IgD-negative memory B cell (primary cell): ENCODE data around the gene NXPE2. TPM values are rescaled to one million over a fixed set of nuclear protein-coding genes. Genes with fewer than 3 reads are reported as not detected.

ENCODE experiments used
- H3K27ac Mint-ChIP-seq, 3 donors: one replicate each; pipeline ENCODE4 v1.8.0; 2020 to 2022; ENCODE audit warnings: mild to moderate bottlenecking in 3 of 3, mixed read lengths in 3 of 3, moderate library complexity in 1 of 3
- H3K27me3 Mint-ChIP-seq: one replicate; pipeline ENCODE4 v1.8.0; 2021; ENCODE audit warnings: mixed read lengths
- H3K36me3 Mint-ChIP-seq: one replicate; pipeline ENCODE4 v1.8.0; 2020; ENCODE audit warnings: mild to moderate bottlenecking, mixed read lengths
- H3K4me1 Mint-ChIP-seq, 3 donors: one replicate each; pipeline ENCODE4 v1.8.0; 2020 to 2022; ENCODE audit warnings: mixed read lengths in 3 of 3, mild to moderate bottlenecking in 1 of 3
- H3K4me3 Mint-ChIP-seq, 4 donors: one replicate each; pipeline ENCODE4 v1.8.0; 2020 to 2022; ENCODE audit warnings: mild to moderate bottlenecking in 4 of 4, mixed read lengths in 4 of 4, moderate library complexity in 3 of 4
- H3K9me3 Mint-ChIP-seq, 3 donors: one replicate each; pipeline ENCODE4 v1.8.0; 2020 to 2021; ENCODE audit warnings: mixed read lengths in 3 of 3, mild to moderate bottlenecking in 1 of 3
- polyA plus RNA-seq: library from polyadenylated mRNA; unstranded; fragments of 300-500 nt; fragmentation: Illumina TruSeq; gene quantifications from one replicate; pipeline ENCODE4 v1.2.3, GENCODE V29; 2021

The NXPE2 gene
- polyA plus RNA-seq, 1 donor from 2014 or later, result not detected

GRCh38 chr11:114709960-114710359 lies 31.6 kb downstream of the NXPE2 start:
- H3K27me3 Mint-ChIP-seq, result no peaks in the 10 kb centered on the region
- no peaks in the 10 kb centered on the region for H3K36me3 Mint-ChIP-seq
- H3K9me3 Mint-ChIP-seq, result peaks cover 0 to 20% (median 12%) of the 10 kb centered on the region in 3 donors

GRCh38 chr11:114713756-114714155 lies 35.4 kb downstream of the NXPE2 start:
- H3K4me3 Mint-ChIP-seq, result no peak overlapping the region
- H3K36me3 Mint-ChIP-seq, result no peaks in the 10 kb centered on the region
- H3K4me1 Mint-ChIP-seq, result no peaks in the 10 kb centered on the region
- H3K27me3 Mint-ChIP-seq, result no peaks in the 10 kb centered on the region
- H3K9me3 Mint-ChIP-seq, result peaks cover 0 to 20% (median 6%) of the 10 kb centered on the region in 3 donors
- H3K27ac Mint-ChIP-seq, result no peak overlapping the region

More at GRCh38 chr11:114709960-114710359, 31.6 kb downstream of the NXPE2 start:
- Mint-ChIP-seq H3K27ac (no peak overlapping the region), H3K4me1 (no peaks in the 10 kb centered on the region), H3K4me3 (no peak overlapping the region)

DNA sequence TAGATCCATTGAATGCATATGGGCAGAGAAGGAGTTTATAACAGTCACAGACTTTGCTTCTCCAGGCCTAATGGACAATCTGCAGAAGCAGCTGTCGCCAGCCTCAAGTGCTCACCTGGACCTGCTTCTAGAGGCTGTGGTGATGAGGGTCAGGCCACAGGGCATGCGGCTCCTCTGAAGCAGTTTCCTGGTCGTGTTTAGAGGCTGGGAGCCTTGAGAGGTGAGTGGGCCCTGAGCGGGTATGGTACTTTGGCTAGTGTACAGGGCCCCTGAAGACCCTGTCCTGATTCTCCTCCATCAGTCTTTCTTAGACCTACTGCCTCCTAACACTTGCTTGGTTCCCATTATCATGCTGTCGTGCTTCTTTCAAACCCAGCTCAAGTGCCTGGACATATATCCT lies 41.2 kb downstream of the NXPE2 start:
- Mint-ChIP-seq H3K4me1 (peaks cover 0 to 3% (median 0%) of the 10 kb centered on the region in 3 donors), H3K27ac (no peak overlapping the region), H3K36me3 (no peaks in the 10 kb centered on the region), H3K9me3 (no peaks in the 10 kb centered on the region), H3K4me3 (no peak overlapping the region), H3K27me3 (no peaks in the 10 kb centered on the region)

- H3K4me3 Mint-ChIP-seq, result no peak overlapping the region
- peaks cover 4% of the 10 kb centered on the region for H3K27me3 Mint-ChIP-seq
- H3K36me3 Mint-ChIP-seq, result no peaks in the 10 kb centered on the region
- peaks cover 3 to 14% (median 3%) of the 10 kb centered on the region in 3 donors for H3K9me3 Mint-ChIP-seq
- H3K4me1 Mint-ChIP-seq, result peaks cover 0 to 3% (median 2%) of the 10 kb centered on the region in 3 donors
- no peak overlapping the region for H3K27ac Mint-ChIP-seq
Observed at GRCh38 chr11:114724916-114725524, 46.7 kb downstream of the NXPE2 start.

DNA sequence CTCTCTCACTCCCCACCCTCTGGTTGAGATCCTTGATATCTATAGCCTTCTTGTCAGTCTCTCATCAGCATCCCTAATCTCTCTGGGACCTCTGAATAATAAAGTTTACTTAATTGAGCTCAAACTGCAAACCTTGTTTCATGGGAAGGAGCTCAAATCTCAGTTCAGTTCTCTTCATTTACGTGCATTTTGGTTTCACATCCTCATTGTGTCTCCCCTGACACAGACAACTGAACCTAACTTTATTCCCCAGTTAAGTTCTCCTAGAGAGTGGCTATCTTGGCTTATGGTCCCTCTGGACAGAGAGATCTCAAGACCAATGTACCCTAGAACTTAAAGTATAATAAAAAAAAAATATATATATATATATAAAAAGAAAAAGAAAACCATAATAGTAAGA lies 47.3 kb downstream of the NXPE2 start:
- Mint-ChIP-seq H3K9me3 (peaks cover 3 to 14% (median 3%) of the 10 kb centered on the region in 3 donors), H3K27ac (no peak overlapping the region), H3K4me3 (no peak overlapping the region)

GRCh38 chr11:114736806-114737205 lies 58.5 kb downstream of the NXPE2 start:
- H3K9me3 Mint-ChIP-seq, result peaks cover 0 to 14% (median 0%) of the 10 kb centered on the region in 3 donors

More for the DNA sequence above, 47.3 kb downstream of the NXPE2 start:
- H3K27me3 Mint-ChIP-seq, result peaks cover 6% of the 10 kb centered on the region
- peaks cover 0 to 3% (median 2%) of the 10 kb centered on the region in 3 donors for H3K4me1 Mint-ChIP-seq
- no peaks in the 10 kb centered on the region for H3K36me3 Mint-ChIP-seq

DNA sequence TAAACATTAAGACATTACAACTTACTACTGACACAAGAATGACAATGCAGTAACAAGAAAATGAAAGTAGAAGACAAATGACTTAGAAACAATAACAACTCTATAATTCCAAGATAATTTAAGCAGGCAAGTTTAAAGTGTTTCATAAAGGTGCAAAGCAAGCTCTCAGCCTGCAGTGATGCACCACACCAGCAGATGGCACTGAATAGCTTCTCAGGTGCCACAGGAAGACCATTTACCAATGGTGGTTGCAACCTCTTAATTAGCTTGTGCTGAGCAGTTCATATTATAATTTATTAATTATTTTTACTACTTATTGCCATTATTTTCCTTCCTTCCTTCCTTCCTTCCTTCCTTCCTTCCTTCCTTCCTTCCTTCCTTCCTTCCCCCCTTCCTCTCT lies 60.6 kb downstream of the NXPE2 start:
- H3K27ac Mint-ChIP-seq, result no peak overlapping the region
- peaks cover 4% of the 10 kb centered on the region for H3K27me3 Mint-ChIP-seq
- H3K4me3 Mint-ChIP-seq, result no peak overlapping the region
- H3K36me3 Mint-ChIP-seq, result no peaks in the 10 kb centered on the region
- no peaks in the 10 kb centered on the region for H3K4me1 Mint-ChIP-seq
- peaks cover 0 to 14% (median 0%) of the 10 kb centered on the region in 3 donors for H3K9me3 Mint-ChIP-seq

More at GRCh38 chr11:114736806-114737205, 58.5 kb downstream of the NXPE2 start:
- Mint-ChIP-seq H3K36me3 (no peaks in the 10 kb centered on the region), H3K27ac (no peak overlapping the region), H3K4me3 (no peak overlapping the region), H3K4me1 (no peaks in the 10 kb centered on the region), H3K27me3 (peaks cover 4% of the 10 kb centered on the region)

GRCh38 chr11:114745150-114745671 lies 66.9 kb downstream of the NXPE2 start:
- peaks cover 0 to 14% (median 0%) of the 10 kb centered on the region in 3 donors for H3K9me3 Mint-ChIP-seq
- H3K27me3 Mint-ChIP-seq, result peaks cover 5% of the 10 kb centered on the region
- no peak overlapping the region for H3K4me3 Mint-ChIP-seq
- H3K36me3 Mint-ChIP-seq, result no peaks in the 10 kb centered on the region
- H3K27ac Mint-ChIP-seq, result no peak overlapping the region
- H3K4me1 Mint-ChIP-seq, result no peaks in the 10 kb centered on the region

DNA sequence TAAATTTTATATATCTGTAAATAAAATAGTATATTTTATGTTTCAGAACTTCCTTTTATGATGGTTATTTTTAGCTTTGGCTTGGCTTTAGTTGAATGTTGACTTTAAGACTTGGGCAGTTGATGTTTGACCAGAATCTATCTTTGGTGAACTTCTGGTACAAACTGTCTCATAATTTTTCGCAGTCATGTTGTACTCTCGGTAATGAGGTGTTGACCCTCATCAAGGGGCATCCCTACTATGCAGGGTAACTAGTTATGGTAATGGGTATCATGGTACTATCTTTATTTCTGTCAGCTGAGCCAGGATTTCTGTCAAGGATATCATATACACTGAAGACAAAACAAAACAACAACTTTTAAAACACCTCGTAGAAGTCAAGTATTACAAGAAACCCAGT lies 67.7 kb downstream of the NXPE2 start:
- no peaks in the 10 kb centered on the region for H3K36me3 Mint-ChIP-seq
- no peaks in the 10 kb centered on the region for H3K4me1 Mint-ChIP-seq
- H3K27me3 Mint-ChIP-seq, result peaks cover 6% of the 10 kb centered on the region
- H3K27ac Mint-ChIP-seq, result no peak overlapping the region
- peaks cover 0 to 8% (median 0%) of the 10 kb centered on the region in 3 donors for H3K9me3 Mint-ChIP-seq
- H3K4me3 Mint-ChIP-seq, result no peak overlapping the region

Other genes with a start within 250 kb of the NXPE2 start
- 34.0 TPM for gene REXO2, start 239.1 kb upstream of the NXPE2 start, polyA plus RNA-seq
- not detected for gene NXPE1, start 118.6 kb upstream of the NXPE2 start, polyA plus RNA-seq
- not detected for gene NXPE4, start 82.7 kb upstream of the NXPE2 start, polyA plus RNA-seq